Stimulated activated CD8-positive, alpha-beta memory T cell treated with anti-CD3 and anti-CD28 coated beads, Interleukin-2, amount 100 ng/mL, for 1 hour (primary cell): ENCODE data around the gene CNPY4.
A peak's percentile ranks its signal among the peaks of the same experiment; 100 is the strongest.
"Not testable (repeated sequence)": the region's sequence is repeated elsewhere in the genome, so short reads cannot be mapped to it uniquely, and the experiment has no call there.

Experiments
- DNase-seq, 2 donors: peaks; one replicate each; pipeline ENCODE4 v3.0.0-alpha.2; 2020; ENCODE audit warnings: low read depth in 2 of 2

Gene CNPY4

GRCh38 chr7:100119970-100120732 lies 717 bp downstream of the CNPY4 start:
- DNase-seq: peak in 1 of 2 donors; percentile 49

- DNase-seq: no peak
Measured at GRCh38 chr7:100120733-100121036, 1.3 kb downstream of the CNPY4 start.

- DNase-seq: no peak
Measured at GRCh38 chr7:100122067-100122466, 2.6 kb downstream of the CNPY4 start.

GRCh38 chr7:100122568-100122967 lies 3.1 kb downstream of the CNPY4 start:
- no peak for DNase-seq

- DNase-seq: no peak
Measured at GRCh38 chr7:100124301-100125230, 5.1 kb downstream of the CNPY4 start.

GRCh38 chr7:100126239-100126930 lies 7.0 kb downstream of the CNPY4 start:
- peak in 1 of 2 donors; percentile 31 for DNase-seq

- peak; percentile 79 to 83 for DNase-seq
Measured at GRCh38 chr7:100126931-100127865, 7.8 kb downstream of the CNPY4 start, which contains the start of gene MBLAC1. MBLAC1 (plus strand) TSS chr7:100126967; CDS start chr7:100127396, 429 bp downstream.

GRCh38 chr7:100127866-100128636 lies 8.6 kb downstream of the CNPY4 start:
- DNase-seq: no peak

GRCh38 chr7:100128637-100128963 lies 9.2 kb downstream of the CNPY4 start:
- no peak for DNase-seq

- DNase-seq: not testable (repeated sequence)
Measured at GRCh38 chr7:100130220-100130607, 10.8 kb downstream of the CNPY4 start.

GRCh38 chr7:100130608-100131453 lies 11.4 kb downstream of the CNPY4 start:
- DNase-seq: peak; percentile 70 to 76

GRCh38 chr7:100132126-100132525 lies 12.7 kb downstream of the CNPY4 start:
- no peak for DNase-seq

- peak; percentile 20 to 43 for DNase-seq
Measured at GRCh38 chr7:100132697-100133151, 13.3 kb downstream of the CNPY4 start.

- no peak for DNase-seq
Measured at GRCh38 chr7:100137851-100138760, 18.7 kb downstream of the CNPY4 start.

- DNase-seq: no peak
Measured at GRCh38 chr7:100141555-100141949, 22.1 kb downstream of the CNPY4 start.

- DNase-seq: no peak
Measured at GRCh38 chr7:100142461-100142860, 23.0 kb downstream of the CNPY4 start.

- not testable (repeated sequence) for DNase-seq
Measured at GRCh38 chr7:100146350-100146749, 26.9 kb downstream of the CNPY4 start.

GRCh38 chr7:100147278-100147677 lies 27.8 kb downstream of the CNPY4 start:
- DNase-seq: no peak
